GM23248 (cell line): ENCODE data around the gene CMAS.

ENCODE experiments used
- EZH2 ChIP-seq: fragments of 200-600 bp; sonication (generic); IDR thresholded peaks from 2 replicates; pipeline ENCODE4 v1.6.1; 2018; ENCODE audit warnings: antibody characterized with exemption, mild to moderate bottlenecking; ENCODE audit not compliant: insufficient read depth, poor library complexity, severe bottlenecking
- EZH2phosphoT487 ChIP-seq: fragments of 200-600 bp; sonication (generic); IDR thresholded peaks from 2 replicates; pipeline ENCODE4 v1.6.1; 2018; ENCODE audit warnings: antibody characterized with exemption, moderate library complexity, mild to moderate bottlenecking, low read depth; ENCODE audit not compliant: insufficient read depth

DNA sequence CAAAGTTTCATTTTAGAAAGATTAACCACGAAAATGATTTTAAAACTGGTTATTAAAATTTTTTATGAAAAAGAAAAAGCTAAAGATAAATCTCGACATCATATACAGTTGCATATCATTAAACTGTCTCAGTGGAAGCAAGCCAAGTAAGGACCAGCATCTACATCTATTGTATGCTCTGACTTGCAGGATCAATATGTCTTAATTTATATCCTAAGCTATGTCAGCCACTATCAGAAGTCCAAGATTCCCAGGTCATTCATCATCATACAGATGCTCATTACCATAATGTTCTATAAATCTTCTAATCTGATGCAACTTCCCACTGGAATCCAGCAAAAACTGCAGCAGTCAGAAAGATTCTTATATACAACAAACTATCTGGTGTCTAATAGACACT lies 43.5 kb downstream of the CMAS start:
- TF ChIP-seq EZH2: no peak
- TF ChIP-seq EZH2phosphoT487: no peak
